GM18870 (cell line): Measurements from ENCODE around the gene SAMD4B.
"Not testable (repeated sequence)": the region's sequence is repeated elsewhere in the genome, so short reads cannot be mapped to it uniquely, and the experiment has no call there.

ENCODE experiments used
- ATAC-seq: cut with Tn5 transposase; IDR thresholded peaks from one replicate; pipeline ENCODE4 v1.9.1; 2021; ENCODE audit warnings: moderate library complexity; ENCODE audit not compliant: unreplicated experiment

Gene SAMD4B

DNA sequence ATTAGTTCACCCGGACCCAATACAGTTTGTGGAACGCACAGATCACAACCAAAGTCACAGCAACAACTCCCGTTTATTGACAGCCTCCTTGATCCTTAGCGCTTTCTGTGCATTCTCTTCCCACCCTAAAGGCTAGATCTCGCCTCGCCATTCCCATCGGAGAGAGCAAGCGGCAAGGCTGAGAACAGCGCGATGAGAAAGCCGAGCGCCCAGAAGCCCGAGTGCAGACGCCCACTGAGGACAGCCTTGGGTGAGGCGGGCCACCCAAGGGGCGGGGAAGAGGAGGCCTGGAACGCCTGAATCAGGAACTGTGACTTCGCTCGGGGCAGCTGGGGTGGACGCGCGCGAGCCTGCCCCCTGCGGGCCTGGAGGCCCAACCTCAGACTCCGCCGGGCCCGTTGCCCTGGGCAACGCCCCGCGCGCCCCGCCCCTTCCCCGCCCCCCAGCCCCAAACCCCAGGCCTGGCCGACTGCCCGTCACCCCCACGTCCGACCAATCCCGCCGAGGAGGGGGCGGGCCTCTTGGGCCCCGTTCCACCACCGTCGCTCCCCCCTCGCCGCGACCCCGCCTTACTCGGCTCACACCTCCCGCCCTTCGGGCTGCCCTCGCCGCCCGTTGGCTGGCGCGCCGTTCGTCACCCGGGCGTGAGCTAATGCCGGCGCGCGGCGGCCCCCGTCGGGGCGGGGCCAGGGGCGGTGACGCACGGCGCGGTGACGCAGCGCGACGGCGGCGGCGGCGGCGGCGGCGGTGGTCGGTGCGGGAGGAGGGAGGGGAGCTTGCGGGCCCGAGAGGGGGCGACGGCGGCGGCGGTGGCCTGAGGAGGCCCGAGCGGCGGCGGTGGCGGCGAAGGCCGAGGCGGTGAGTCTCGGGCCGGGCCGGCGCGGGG lies at the start of gene SAMD4B:
Gene SAMD4B (plus strand): TSS at position 703 of the 886 bp plus-strand sequence. CDS start 14,473 bp downstream, outside the sequence.
- ATAC-seq: peak; percentile 85

- ATAC-seq: no peak
Measured at GRCh38 chr19:39293394-39293793, 48.8 kb upstream of the SAMD4B start.

DNA sequence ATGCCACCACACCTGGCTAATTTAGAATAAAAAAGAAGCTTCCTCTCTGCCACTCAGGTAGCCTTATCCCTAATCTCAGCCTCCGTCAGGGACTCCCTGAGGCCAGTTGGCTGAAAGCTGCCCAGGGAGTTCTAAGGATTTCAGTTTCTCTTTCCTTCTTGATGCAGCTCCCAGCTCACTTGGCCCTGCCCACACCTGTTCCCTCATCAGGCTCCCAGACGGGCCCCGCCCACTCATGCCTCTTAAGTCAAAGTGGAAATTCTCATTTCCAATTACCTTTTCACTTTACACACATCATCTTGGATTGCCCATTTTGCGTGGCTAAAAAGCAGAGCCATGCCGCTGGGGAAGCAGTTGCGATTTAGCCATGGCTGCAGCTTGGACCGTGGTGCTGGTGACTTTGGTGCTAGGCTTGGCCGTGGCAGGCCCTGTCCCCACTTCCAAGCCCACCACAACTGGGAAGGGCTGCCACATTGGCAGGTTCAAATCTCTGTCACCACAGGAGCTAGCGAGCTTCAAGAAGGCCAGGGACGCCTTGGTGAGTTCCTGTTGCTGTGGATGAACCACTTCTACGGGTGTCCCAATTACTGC lies 46.1 kb upstream of the SAMD4B start, which contains the start of gene IFNL1:
Gene IFNL1 (plus strand): TSS at position 353 of the 591 bp plus-strand sequence. CDS start 15 bp downstream, at position 368.
- ATAC-seq: no peak

DNA sequence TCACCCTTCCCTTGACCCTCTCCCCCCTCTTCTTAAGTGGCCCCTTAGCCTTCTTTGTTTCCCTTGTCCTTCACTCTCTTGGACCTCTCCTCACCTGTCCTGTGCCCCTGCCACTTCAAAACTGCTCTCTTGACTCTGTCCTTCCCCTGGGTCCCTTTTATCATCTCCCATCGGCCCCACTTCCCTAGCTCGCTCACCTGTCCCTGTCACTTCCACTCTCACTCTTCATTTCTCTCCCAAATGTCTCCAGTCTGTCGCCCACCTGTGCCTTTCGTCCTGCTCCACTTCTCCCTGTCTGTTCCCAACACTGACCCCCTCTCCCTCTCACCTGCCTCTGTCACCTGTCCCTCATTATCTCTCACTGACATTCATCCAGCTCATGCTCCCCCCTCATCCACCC lies 45.3 kb upstream of the SAMD4B start:
- no peak for ATAC-seq

DNA sequence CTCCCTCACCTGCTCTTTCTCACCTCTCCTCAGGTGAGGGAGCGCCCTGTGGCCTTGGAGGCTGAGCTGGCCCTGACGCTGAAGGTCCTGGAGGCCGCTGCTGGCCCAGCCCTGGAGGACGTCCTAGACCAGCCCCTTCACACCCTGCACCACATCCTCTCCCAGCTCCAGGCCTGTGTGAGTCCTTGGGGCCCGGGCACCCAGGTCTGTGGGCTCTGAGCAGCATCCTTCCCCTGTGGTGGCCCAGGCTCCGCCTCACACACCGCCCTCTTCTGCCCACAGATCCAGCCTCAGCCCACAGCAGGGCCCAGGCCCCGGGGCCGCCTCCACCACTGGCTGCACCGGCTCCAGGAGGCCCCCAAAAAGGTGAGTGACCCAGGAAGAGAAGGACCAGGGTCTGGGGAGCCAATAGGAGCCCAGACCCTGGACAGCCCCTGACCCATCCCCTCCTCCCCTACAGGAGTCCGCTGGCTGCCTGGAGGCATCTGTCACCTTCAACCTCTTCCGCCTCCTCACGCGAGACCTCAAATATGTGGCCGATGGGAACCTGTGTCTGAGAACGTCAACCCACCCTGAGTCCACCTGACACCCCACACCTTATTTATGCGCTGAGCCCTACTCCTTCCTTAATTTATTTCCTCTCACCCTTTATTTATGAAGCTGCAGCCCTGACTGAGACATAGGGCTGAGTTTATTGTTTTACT lies 44.1 kb upstream of the SAMD4B start:
- ATAC-seq: no peak

GRCh38 chr19:39299404-39299803 lies 42.8 kb upstream of the SAMD4B start:
- ATAC-seq: no peak

DNA sequence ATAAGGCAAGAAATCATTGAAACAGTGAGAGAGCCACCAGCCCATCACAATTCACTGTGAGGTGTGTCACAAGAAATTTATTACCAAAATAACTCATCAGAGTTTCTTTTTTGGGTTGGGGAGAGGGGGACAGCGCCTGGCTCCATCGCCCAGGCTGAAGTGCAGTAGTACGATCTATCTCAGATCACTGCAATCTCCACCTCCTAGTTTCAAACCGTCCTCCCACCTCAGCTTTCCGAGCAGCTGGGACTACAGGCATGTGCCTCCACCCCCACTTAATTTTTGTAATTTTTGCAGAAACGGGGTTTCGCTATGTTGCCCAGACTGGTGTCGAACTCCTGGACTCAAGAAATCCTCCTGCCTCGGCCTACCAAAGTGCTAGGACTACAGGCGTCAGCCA lies 42.4 kb upstream of the SAMD4B start:
- no peak for ATAC-seq

DNA sequence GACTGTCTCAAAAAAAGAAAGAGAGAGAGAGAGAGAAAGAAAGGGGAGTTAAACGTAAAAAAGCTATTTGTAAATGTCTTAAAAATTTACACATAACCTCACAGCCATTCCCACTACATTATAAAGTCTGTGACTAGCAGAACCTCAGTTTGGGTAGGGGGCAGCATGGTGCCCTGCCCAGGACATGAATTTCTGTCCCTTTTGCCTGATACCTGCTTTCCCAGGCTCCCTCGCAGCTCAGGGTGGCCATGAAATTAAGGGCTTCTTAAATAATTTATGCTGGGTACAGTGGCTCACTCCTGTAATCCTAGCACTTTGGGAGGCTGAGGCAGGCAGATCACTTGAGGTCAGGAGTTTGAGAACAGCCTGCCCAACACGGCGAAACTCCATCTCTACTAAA lies 41.2 kb upstream of the SAMD4B start:
- no peak for ATAC-seq

GRCh38 chr19:39301562-39301961 lies 40.7 kb upstream of the SAMD4B start:
- ATAC-seq: no peak

DNA sequence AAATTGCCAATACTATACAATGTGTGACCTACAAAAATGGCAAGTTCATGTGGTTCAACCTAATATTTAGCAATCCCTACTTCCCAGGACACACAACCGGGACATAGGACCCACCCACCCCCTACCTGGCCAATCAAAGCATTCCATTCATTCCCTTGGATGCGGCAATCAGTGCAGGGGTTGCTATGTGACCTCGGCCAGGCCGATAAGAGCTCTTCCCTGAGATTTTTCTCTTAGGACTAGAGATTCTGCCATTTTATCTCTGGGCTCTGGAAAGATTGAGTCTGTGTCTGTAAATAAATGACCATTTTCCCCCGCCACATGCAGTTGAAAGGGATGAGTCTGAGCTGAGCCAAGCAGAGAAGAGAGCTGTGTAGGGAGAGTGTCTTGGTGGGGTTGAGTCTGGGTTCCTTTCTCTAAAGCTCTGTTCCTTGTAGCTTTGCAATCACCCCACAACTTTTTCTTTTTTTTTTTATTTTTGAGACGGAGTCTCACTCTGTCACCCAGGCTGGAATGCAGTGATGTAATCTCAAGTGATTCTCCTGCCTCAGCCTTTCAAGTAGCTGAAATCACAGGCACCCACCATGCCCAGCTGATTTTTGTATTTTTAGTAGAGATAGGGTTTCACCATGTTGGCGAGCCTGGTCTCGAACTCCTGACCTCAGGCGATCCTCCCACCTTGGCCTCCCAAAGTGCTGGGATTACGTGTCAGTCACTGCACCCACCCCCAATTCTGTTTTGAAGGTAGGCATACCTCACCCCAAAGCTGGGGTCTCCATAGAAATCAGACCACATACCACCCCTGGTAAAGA lies 38.6 kb upstream of the SAMD4B start:
- no peak for ATAC-seq

DNA sequence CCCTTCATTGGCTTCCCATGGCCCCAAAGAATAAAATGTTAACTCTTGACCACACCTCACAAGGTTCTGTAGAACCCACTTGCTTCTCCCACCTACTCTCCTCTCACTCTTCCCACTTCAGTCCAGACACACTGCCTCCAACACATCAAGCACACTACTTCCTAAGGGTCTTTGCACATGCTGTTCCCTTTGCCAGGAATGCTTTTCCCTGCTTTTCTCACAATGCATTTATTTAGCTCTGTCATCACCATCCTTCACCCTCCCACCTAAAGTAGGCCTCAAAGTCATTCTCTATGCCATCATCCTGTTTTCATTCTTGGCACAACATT lies 38.1 kb upstream of the SAMD4B start:
- ATAC-seq: no peak

- no peak for ATAC-seq
Measured at GRCh38 chr19:39304701-39305571, 37.3 kb upstream of the SAMD4B start.

DNA sequence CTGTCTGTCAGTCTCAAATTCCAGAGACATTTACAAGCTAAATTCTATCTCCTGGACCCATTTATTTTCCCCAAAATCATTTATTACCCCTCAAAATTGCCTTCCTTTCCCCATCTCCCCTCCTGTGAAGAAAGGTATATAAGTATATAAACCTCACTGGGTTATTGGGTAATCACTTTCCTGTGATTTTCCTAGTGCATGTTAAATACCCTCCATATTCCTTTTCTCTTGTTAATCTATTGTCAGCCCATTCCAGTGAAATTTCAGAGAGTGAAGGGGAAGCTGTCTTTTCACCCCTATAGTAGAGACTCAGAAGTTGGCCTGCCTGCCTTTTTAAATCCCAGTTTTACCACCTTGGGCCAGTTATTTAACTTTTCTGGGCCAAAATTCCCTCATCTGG lies 36.1 kb upstream of the SAMD4B start:
- ATAC-seq: no peak

DNA sequence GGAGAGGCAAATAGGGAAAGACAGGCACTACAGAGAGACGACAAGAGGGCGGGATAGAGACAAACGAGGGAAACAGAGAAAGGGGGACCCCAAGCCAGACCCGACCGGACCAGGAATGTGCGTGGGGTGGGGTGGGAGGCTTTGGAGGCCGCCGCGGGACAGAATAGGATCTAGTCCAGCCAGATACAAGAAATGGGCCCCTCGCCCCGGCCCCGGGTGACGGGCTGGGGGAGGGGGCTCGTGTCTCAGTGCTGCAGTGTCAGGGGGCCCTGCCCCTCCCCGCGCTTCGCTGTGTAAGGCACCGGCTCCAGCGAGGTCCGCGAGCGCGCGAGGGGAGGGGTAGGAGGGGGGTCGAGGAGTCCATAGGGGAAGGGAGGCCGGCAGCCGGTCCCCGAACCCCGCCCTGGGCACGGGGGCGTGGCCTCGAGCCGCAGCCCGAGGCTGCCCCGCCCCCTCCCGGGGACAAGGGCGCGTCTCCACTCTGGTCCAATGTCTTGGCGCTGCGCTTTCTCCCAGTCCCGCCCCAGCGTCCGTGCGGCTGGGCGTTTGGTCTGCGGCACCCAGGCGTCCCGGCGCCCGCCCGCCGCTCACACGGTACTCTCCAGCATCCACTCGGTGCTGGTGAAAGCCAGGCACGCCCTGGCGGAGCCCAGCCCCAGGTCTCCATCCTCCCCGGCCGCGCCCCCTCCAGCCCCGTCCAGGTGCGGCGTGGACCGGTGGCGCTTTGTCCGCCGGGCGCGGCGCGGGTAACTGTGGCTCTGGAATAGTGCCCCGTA lies 35.0 kb upstream of the SAMD4B start:
- ATAC-seq: no peak

DNA sequence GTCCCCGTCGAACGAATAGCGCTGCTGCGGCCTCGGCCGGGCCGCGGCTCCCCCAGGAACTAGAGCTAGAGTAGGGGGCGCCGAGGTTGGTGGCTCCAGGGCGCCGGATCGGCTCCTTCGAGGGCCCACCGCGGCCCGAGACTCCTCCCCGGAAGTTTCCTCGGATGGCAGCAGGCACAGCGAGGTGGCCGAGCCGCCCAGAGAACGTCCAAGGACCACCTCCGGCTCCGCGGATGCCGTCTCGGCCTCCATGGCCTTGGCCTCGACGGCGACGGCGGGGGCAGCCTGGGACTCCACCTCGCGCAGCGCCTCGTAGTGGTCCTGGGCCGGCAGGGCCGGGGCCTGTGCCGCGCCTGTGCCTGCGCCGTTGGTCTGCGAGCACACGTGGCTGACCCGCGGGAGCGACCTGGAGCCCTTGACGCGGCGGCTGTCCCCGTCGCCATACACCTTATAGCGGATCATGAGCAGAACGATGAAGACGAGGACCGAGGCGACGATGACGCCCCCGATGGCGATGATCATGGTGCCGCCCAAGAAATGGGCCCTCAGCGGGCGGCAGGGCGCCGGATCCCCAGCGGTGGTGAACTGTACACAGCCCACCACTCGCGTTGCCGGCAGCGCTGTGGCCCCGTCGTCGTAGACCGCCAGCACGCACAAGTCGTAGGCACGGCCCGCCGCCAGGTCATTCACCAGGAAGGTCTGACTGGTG lies 34.2 kb upstream of the SAMD4B start:
- no peak for ATAC-seq

DNA sequence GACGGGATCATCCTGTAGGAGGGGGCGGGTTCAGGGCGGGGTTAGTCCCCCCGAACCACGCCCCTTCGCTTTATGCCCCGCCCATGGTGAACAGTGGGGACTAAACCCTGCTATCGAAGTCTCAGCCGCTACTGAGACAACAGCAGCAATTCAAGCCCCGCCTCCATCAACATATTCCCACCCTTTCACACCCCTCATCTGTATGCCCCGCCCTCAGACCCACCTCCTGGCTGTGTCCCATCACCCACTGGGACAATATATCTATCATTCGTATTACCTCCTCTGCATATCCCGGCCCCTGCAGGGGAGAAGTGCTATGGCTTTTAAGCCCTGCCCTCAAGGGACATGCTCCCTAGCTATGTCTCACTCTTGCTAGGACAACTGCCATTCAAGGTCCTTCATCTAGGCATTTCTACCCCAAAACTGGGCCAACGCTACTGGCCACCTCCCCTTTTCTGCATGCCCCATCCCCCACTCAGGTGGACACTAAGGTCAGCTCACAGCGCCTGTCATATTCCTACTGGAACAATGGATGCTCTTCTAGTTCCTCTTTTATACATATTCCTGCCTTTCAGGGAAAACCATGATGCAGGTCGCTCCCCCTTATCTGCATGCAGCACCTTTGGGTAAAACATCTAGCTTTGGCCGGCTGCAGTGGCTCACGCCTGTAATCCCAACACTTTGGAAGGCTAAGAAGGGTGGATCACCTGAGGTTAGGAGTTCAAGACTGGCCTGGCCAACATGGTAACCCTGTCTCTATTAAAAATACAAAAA lies 33.5 kb upstream of the SAMD4B start:
- ATAC-seq: no peak

- not testable (repeated sequence) for ATAC-seq
Measured at GRCh38 chr19:39309305-39309670, 32.9 kb upstream of the SAMD4B start.
